Measurements from ENCODE around the gene LKAAEAR1.

DNA sequence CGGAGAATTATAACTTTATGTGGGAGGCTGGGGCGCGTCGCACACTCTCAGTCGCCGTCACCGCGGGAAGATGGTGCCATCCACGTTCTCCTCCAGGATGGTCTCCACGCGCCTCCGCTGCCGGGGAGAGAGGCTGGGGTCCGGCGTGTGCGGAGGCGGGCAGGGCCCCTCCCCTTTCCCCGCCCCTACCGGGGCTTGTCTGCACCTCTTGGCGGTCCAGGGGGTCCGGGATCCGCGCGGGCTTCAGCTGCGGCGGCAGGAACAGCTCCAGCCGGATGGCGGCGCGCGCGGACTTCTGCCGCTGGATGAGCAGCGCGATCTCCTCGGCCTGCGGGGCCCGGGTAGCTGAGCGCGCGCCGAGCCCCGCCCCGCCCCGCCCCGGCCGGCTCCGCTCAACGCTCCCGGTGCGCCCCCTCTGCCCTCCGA, 807 bp downstream of the LKAAEAR1 start:
- TF ChIP-seq, protein P1, sequence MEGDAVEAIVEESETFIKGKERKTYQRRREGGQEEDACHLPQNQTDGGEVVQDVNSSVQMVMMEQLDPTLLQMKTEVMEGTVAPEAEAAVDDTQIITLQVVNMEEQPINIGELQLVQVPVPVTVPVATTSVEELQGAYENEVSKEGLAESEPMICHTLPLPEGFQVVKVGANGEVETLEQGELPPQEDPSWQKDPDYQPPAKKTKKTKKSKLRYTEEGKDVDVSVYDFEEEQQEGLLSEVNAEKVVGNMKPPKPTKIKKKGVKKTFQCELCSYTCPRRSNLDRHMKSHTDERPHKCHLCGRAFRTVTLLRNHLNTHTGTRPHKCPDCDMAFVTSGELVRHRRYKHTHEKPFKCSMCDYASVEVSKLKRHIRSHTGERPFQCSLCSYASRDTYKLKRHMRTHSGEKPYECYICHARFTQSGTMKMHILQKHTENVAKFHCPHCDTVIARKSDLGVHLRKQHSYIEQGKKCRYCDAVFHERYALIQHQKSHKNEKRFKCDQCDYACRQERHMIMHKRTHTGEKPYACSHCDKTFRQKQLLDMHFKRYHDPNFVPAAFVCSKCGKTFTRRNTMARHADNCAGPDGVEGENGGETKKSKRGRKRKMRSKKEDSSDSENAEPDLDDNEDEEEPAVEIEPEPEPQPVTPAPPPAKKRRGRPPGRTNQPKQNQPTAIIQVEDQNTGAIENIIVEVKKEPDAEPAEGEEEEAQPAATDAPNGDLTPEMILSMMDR (IDR thresholded peaks at IDR 0.05): peak in 4 of 7 experiments; percentile 17 to 62 (median 52)
- no peak for TF ChIP-seq POLR2A (IDR thresholded peaks at IDR 0.05)
- no peak for TF ChIP-seq POLR2AphosphoS5 (IDR thresholded peaks at IDR 0.05)
- no peak for TF ChIP-seq EP300 (IDR thresholded peaks at IDR 0.05)
